Endothelial cell of umbilical vein (primary cell): ENCODE measurements around the gene CISH. TPM values are rescaled to one million over a fixed set of nuclear protein-coding genes. Genes with fewer than 3 reads are reported as not detected.

ENCODE experiments used
- BruUV-seq: library from RNA; stranded (reverse); fragments of 400-500 nt; replicated peaks from 2 replicates; lab custom pipeline; 2021; lab: Mats Ljungman, UMichigan
- CTCF ChIA-PET: fragments of 300-600, 350-600 bp; sonication (Branson Sonifier 250); formaldehyde crosslinking; loops from one replicate; lab custom pipeline; 2021; ENCODE audit warnings: antibody characterized with exemption, inconsistent platforms; lab: Charles Lee
- POLR2A ChIA-PET: fragments of 300-600, 350-600 bp; sonication (Branson Sonifier 250); formaldehyde crosslinking; loops from one replicate; lab custom pipeline; 2021; ENCODE audit warnings: antibody characterized with exemption, inconsistent platforms; lab: Charles Lee
- DNase-seq: peaks from one replicate; pipeline ENCODE4 v3.0.0-alpha.2; 2011; ENCODE audit warnings: low read depth, low spot score
- FAIRE-seq: peaks from 2 replicates; lab custom pipeline; 2011; peaks lifted over from hg19 to GRCh38; lab: Jason Lieb, UNC
- H2AFZ ChIP-seq: 2 replicates; pipeline ENCODE4 v1.6.0; 2012; ENCODE audit warnings: low read depth, low read length, control low read depth, inconsistent platforms
- H3K27ac ChIP-seq: 2 replicates; pipeline ENCODE4 v1.5.1; 2011; ENCODE audit warnings: low read depth, mild to moderate bottlenecking, control low read depth, low read length, moderate library complexity; ENCODE audit not compliant: insufficient read depth
- H3K27me3 ChIP-seq, 2 experiments: 2 replicates each; pipeline versions ENCODE4 v1.6.0 to v1.6.1; 2011; ENCODE audit warnings: low read length in 2 of 2, mixed read lengths in 1 of 2; ENCODE audit not compliant: control insufficient read depth in 2 of 2, insufficient read depth in 2 of 2
- H3K36me3 ChIP-seq, 2 experiments: 2 replicates in 1 of 2; 3 replicates in 1 of 2; pipeline ENCODE4 v1.5.1; 2011; ENCODE audit warnings: low read length in 2 of 2, mild to moderate bottlenecking in 1 of 2, moderate library complexity in 1 of 2; ENCODE audit not compliant: control insufficient read depth in 2 of 2, insufficient read depth in 2 of 2; ENCODE audit errors: extremely low read depth in 1 of 2
- H3K4me1 ChIP-seq: 3 replicates; pipeline ENCODE4 v1.5.1; 2011; ENCODE audit warnings: mild to moderate bottlenecking, low read length; ENCODE audit not compliant: control insufficient read depth, insufficient read depth; ENCODE audit errors: extremely low read depth
- H3K4me2 ChIP-seq: 2 replicates; pipeline ENCODE4 v1.6.1; 2011; ENCODE audit warnings: low read length, control low read depth, mixed read lengths; ENCODE audit not compliant: insufficient read depth
- H3K4me3 ChIP-seq, 3 experiments: fragments of 200-600 bp in 1 of 3; sonication (generic), shearing (Covaris generic) in 1 of 3; replicated peaks in 1 of 3; 2 replicates each; pipeline ENCODE4 v1.5.1; 2011 to 2016; ENCODE audit warnings: control low read depth in 3 of 3, low read length in 3 of 3, mild to moderate bottlenecking in 2 of 3, inconsistent platforms in 1 of 3, low read depth in 1 of 3, moderate library complexity in 1 of 3; ENCODE audit not compliant: insufficient read depth in 1 of 3
- H3K79me2 ChIP-seq: 2 replicates; pipeline ENCODE4 v1.6.0; 2012; ENCODE audit warnings: low read length, inconsistent platforms; ENCODE audit not compliant: control insufficient read depth, insufficient read depth
- H3K9ac ChIP-seq: replicated peaks from 2 replicates; pipeline ENCODE3; 2011; ENCODE audit warnings: low read length, control low read depth; ENCODE audit not compliant: insufficient read depth; ENCODE audit errors: extremely low read depth
- H3K9me1 ChIP-seq: replicated peaks from 3 replicates; pipeline ENCODE4 v1.6.0; 2011; ENCODE audit warnings: mild to moderate bottlenecking, low read length; ENCODE audit not compliant: control insufficient read depth, insufficient read depth; ENCODE audit errors: extremely low read depth
- H3K9me3 ChIP-seq: replicated peaks from 2 replicates; pipeline ENCODE4 v1.5.1; 2012; ENCODE audit warnings: low read length, inconsistent platforms; ENCODE audit not compliant: control insufficient read depth, insufficient read depth
- H4K20me1 ChIP-seq: replicated peaks from 2 replicates; pipeline ENCODE3; 2011; ENCODE audit warnings: mild to moderate bottlenecking, low read length; ENCODE audit not compliant: control insufficient read depth, insufficient read depth; ENCODE audit errors: extremely low read depth
- EZH2 ChIP-seq: IDR thresholded peaks from 2 replicates; pipeline ENCODE4 v1.6.1; 2012; ENCODE audit warnings: borderline replicate concordance, low read depth, mild to moderate bottlenecking, moderate library complexity, low read length, inconsistent platforms; ENCODE audit not compliant: severe bottlenecking
- FOS ChIP-seq: IDR thresholded peaks from 2 replicates; pipeline ENCODE4 v1.6.1; 2011; ENCODE audit warnings: mild to moderate bottlenecking, low read length, moderate library complexity, borderline replicate concordance; ENCODE audit not compliant: insufficient read depth
- GATA2 ChIP-seq: IDR thresholded peaks from 2 replicates; pipeline ENCODE4 v1.7.0; 2011; ENCODE audit warnings: low read depth, mild to moderate bottlenecking, moderate library complexity, mixed read lengths, low read length; ENCODE audit not compliant: insufficient read length, insufficient read depth
- JUN ChIP-seq: IDR thresholded peaks from 2 replicates; pipeline ENCODE4 v1.6.1; 2011; ENCODE audit warnings: borderline replicate concordance, low read depth; ENCODE audit not compliant: insufficient read length, insufficient read depth
- MAX ChIP-seq: IDR thresholded peaks from 2 replicates; pipeline ENCODE4 v1.6.1; 2011; ENCODE audit not compliant: insufficient read depth, insufficient read length
- MYC ChIP-seq: IDR thresholded peaks from one replicate; pipeline ENCODE4 v1.6.1; 2011; ENCODE audit warnings: mild to moderate bottlenecking, low read depth, low read length
- POLR2A ChIP-seq: IDR thresholded peaks from 2 replicates; pipeline ENCODE4 v1.6.1; 2012; ENCODE audit warnings: low read depth, mild to moderate bottlenecking, control low read depth, low read length
- POLR2AphosphoS5 ChIP-seq: IDR thresholded peaks from 2 replicates; pipeline ENCODE4 v1.6.1; 2012; ENCODE audit warnings: low read depth, mild to moderate bottlenecking, control low read depth, low read length, moderate library complexity; ENCODE audit not compliant: insufficient read depth
- dilution Hi-C: fragments of 300-500 bp; cut with MboI; formaldehyde crosslinking; loops from one replicate; pipeline ENCODE4 v1.15.0; 2019; ENCODE audit warnings: low sequenced_read_pairs; ENCODE audit not compliant: extremely low pct_ligation_motif_present
- intact Hi-C: fragments of 100-400 bp; cut with micrococcal nuclease; formaldehyde crosslinking; loops from one replicate; pipeline ENCODE4 v1.10.0; 2022
- polyA plus RNA-seq, 4 experiments: library from polyadenylated mRNA; depleted of rRNA in 3 of 4; stranded (reverse) in 3 of 4; unstranded in 1 of 4; fragments of >200 nt; gene quantifications; 2 replicates each; pipeline versions ENCODE4 v1.2.1 to v1.2.3, GENCODE V29; 2011 to 2012; ENCODE audit warnings: missing spikeins in 1 of 4
- total RNA-seq: library from RNA; stranded (reverse); gene quantifications from 2 replicates; pipeline ENCODE4 v1.2.3, GENCODE V29; 2021
- TF ChIP-seq, protein P1 (sequence below), 2 donors: IDR thresholded peaks; 1 replicate in 1 of 2; 2 replicates in 1 of 2; pipeline ENCODE4 v1.5.1; 2011; ENCODE audit warnings: low read length in 2 of 2, mild to moderate bottlenecking in 2 of 2, moderate library complexity in 2 of 2, control low read depth in 1 of 2, inconsistent platforms in 1 of 2, low read depth in 1 of 2; ENCODE audit not compliant: insufficient read depth in 1 of 2; ENCODE audit errors: extremely low read depth in 1 of 2

The CISH gene
- total and polyA plus RNA-seq, 2 donors (not counting 3 experiments of a cell fraction or from before 2014, with no cell fraction given): 2.2 to 4.1 TPM

GRCh38 chr3:50620820-50621219 lies 9.2 kb upstream of the CISH start:
- ChIA-PET CTCF (interaction anchor here (1.6 to 3.7 kb wide), 2 partner anchors 32 to 751 kb away, joined by 4 to 15 read pairs; no protein-coding TSS in a partner anchor), POLR2A (no interaction called here)
- H3K9me1 ChIP-seq: no peaks in the 10 kb centered on the region
- H3K27me3 ChIP-seq: no peaks in the 10 kb centered on the region
- no peaks in the 10 kb centered on the region for H3K79me2 ChIP-seq
- H3K4me3 ChIP-seq: no peak overlapping the region
- no peaks in the 10 kb centered on the region for H4K20me1 ChIP-seq
- intact Hi-C loops: no loop called here
- dilution Hi-C loops: no loop called here
- no peak overlapping the region for H2AFZ ChIP-seq
- H3K4me1 ChIP-seq: peaks cover 22% of the 10 kb centered on the region
- BruUV-seq: no TSS peak
- no peaks in the 10 kb centered on the region for H3K9me3 ChIP-seq
- H3K9ac ChIP-seq: no peak overlapping the region
- DNase-seq (no peak), FAIRE-seq (no peak)
- H3K27ac ChIP-seq: no peak overlapping the region
- H3K36me3 ChIP-seq: no peaks in the 10 kb centered on the region
- TF ChIP-seq POLR2AphosphoS5: no peak
- TF ChIP-seq POLR2A: no peak
- no peak for TF ChIP-seq FOS
- TF ChIP-seq, protein P1, sequence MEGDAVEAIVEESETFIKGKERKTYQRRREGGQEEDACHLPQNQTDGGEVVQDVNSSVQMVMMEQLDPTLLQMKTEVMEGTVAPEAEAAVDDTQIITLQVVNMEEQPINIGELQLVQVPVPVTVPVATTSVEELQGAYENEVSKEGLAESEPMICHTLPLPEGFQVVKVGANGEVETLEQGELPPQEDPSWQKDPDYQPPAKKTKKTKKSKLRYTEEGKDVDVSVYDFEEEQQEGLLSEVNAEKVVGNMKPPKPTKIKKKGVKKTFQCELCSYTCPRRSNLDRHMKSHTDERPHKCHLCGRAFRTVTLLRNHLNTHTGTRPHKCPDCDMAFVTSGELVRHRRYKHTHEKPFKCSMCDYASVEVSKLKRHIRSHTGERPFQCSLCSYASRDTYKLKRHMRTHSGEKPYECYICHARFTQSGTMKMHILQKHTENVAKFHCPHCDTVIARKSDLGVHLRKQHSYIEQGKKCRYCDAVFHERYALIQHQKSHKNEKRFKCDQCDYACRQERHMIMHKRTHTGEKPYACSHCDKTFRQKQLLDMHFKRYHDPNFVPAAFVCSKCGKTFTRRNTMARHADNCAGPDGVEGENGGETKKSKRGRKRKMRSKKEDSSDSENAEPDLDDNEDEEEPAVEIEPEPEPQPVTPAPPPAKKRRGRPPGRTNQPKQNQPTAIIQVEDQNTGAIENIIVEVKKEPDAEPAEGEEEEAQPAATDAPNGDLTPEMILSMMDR (IDR thresholded peaks at IDR 0.05; ENCODE audit: extremely low read depth in 1 of 2, insufficient read depth in 1 of 2, low read depth in 1 of 2, low read length in 2 of 2): no peak
- TF ChIP-seq JUN: no peak
- TF ChIP-seq MYC: no peak
- no peak for TF ChIP-seq GATA2
- TF ChIP-seq MAX: no peak
- no peak for TF ChIP-seq EZH2
- H3K4me2 ChIP-seq: no peak overlapping the region
